GM13977 (cell line): ENCODE data around the gene RNF182.

Experiments
- DNase-seq: peaks from one replicate; pipeline ENCODE4 v3.0.0; 2012; ENCODE audit warnings: low spot score
- CTCF ChIP-seq: IDR thresholded peaks from 2 replicates; pipeline ENCODE4 v1.5.1; 2012; ENCODE audit warnings: mild to moderate bottlenecking, control low read depth; ENCODE audit not compliant: insufficient read depth; ENCODE audit errors: extremely low read depth, missing control alignments
- in situ Hi-C: fragments of 300-500 bp; cut with MboI; formaldehyde crosslinking; loops from one replicate; pipeline ENCODE4 v1.12.0; 2022; ENCODE audit warnings: low sequenced_read_pairs, low pct_unique_long_range_greater_than_20kb, mixed read lengths, inconsistent platforms; ENCODE audit not compliant: unreplicated experiment

The RNF182 gene

DNA sequence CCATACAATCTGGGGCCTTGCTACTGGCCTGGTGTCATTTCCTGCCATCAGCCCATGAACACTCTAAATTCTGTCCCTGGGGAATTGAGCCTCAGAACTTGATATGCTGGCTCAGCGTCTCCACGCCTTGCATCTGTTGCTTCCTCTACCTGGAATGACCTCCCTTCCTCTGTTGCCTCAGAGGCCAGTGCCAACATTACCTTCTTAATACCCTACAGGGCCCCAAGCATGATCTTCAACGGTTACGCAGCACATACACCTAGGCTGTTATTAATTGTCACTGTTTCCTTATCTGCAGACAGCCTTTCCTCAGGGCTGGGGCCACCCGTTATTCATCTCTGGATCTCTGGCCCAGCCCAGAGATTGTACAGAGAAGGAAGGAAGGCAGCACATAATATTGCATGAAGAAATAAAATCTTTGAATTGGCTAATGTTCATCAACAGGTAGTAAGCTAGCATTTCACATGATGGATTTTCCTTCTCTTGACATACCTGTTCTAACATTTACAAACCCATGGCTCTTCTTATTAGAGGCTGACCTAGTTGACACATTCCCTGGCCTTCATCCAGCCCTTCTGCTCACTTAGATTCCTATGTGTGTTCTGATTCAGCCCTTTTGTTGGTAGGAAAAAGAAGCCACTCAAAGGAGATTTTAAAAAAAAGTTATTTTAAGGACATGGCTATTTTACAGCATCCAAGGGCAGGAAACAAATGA is 8.4 kb upstream of the RNF182 start:
- DNase-seq, result no peak
- in situ Hi-C loops, result loop anchor here (10.0 kb wide), 1 partner anchor 148 kb away; no protein-coding TSS in a partner anchor
- TF ChIP-seq CTCF, result no peak

GRCh38 chr6:13917141-13917540 is 7.6 kb upstream of the RNF182 start:
- DNase-seq, result no peak
- in situ Hi-C loops, result loop anchor here (10.0 kb wide), 1 partner anchor 148 kb away; no protein-coding TSS in a partner anchor
- TF ChIP-seq CTCF, result no peak

- no peak for DNase-seq
- TF ChIP-seq CTCF, result no peak
- in situ Hi-C loops, result loop anchor here (10.0 kb wide), 1 partner anchor 146 kb away; no protein-coding TSS in a partner anchor
Measured at GRCh38 chr6:13918686-13919250, 6.0 kb upstream of the RNF182 start.

DNA sequence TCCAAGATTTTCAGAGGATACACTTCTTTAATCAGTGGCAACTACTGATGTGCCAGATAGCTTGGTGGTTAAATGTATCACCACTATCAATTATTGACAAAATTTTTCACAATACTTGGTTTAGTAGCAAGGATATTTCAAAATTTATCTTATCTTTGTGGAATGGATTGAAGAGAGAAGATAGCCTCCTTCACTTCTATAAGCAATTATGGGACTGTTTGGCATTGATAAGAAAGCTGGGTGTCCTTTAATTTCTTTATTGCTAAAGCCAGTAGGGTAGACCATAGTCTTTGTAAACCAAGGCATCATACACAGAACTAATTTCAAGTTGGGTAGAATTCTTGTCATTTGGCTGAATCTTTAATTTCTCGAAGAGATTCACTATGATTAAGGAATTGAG is 4.9 kb upstream of the RNF182 start:
- no peak for DNase-seq
- in situ Hi-C loops, result loop anchor here (10.0 kb wide), 1 partner anchor 145 kb away; no protein-coding TSS in a partner anchor
- TF ChIP-seq CTCF, result no peak

- TF ChIP-seq CTCF, result no peak
- no peak for DNase-seq
- in situ Hi-C loops, result no loop called here
Measured at GRCh38 chr6:13920552-13920951, 4.2 kb upstream of the RNF182 start.

- no peak for TF ChIP-seq CTCF
- in situ Hi-C loops, result no loop called here
- no peak for DNase-seq
Measured at GRCh38 chr6:13922750-13923149, 2.0 kb upstream of the RNF182 start.
